Transverse colon (tissue), 4 donors: ENCODE data around the gene DCP2. TPM values are rescaled to one million over a fixed set of nuclear protein-coding genes. Genes with fewer than 3 reads are reported as not detected.

Experiments
- DNase-seq: peaks from one replicate; pipeline ENCODE4 v3.0.0-alpha.2; 2019
- H3K27ac ChIP-seq, 4 donors: fragments of 200-600 bp; sonication (generic); 2 replicates each; pipeline ENCODE4 v1.5.1; 2016 to 2018; ENCODE audit warnings: inconsistent platforms in 4 of 4
- H3K27me3 ChIP-seq: fragments of 200-600 bp; sonication (generic); 2 replicates; pipeline ENCODE4 v1.5.1; 2017; ENCODE audit warnings: inconsistent platforms
- H3K36me3 ChIP-seq, 4 donors: fragments of 200-600 bp; sonication (generic); 2 replicates each; pipeline ENCODE4 v1.5.1; 2017 to 2019; ENCODE audit warnings: inconsistent platforms in 4 of 4
- H3K4me1 ChIP-seq, 4 donors: fragments of 200-600 bp; sonication (generic); 2 replicates each; pipeline ENCODE4 v1.5.1; 2017 to 2020; ENCODE audit warnings: inconsistent platforms in 4 of 4
- H3K4me3 ChIP-seq, 4 donors: fragments of 200-600 bp; sonication (generic); 1 replicate in 1 of 4; 2 replicates in 3 of 4; pipeline versions ENCODE4 v1.5.1 to v1.6.1; 2017 to 2019; ENCODE audit warnings: inconsistent platforms in 4 of 4
- H3K9me3 ChIP-seq, 2 donors: fragments of 200-600 bp; sonication (generic); 2 replicates each; pipeline ENCODE4 v1.5.1; 2017 to 2019; ENCODE audit warnings: inconsistent platforms in 2 of 2
- CTCF ChIP-seq, 5 experiments: fragments of 200-600 bp in 3 of 5; fragments of 450-650 bp in 2 of 5; sonication (generic) in 3 of 5; IDR thresholded peaks; 1 replicate in 2 of 5; 2 replicates in 3 of 5; pipeline ENCODE4 v1.5.1; 2016 to 2017; ENCODE audit warnings: antibody characterized with exemption in 5 of 5, inconsistent platforms in 3 of 5, mild to moderate bottlenecking in 2 of 5, moderate library complexity in 1 of 5
- EP300 ChIP-seq: sonication (generic); formaldehyde crosslinking; IDR thresholded peaks from one replicate; pipeline ENCODE4 v1.6.1; 2017; ENCODE audit warnings: antibody characterized with exemption, low read depth
- POLR2A ChIP-seq: fragments of 450-650 bp; IDR thresholded peaks from one replicate; pipeline ENCODE4 v1.6.1; 2016; ENCODE audit warnings: antibody characterized with exemption, mild to moderate bottlenecking, moderate library complexity
- POLR2AphosphoS5 ChIP-seq, 3 donors: sonication (generic); formaldehyde crosslinking; IDR thresholded peaks; one replicate each; pipeline ENCODE4 v1.6.1; 2016; ENCODE audit warnings: antibody characterized with exemption in 3 of 3
- WGBS, 2 donors: methylation state at CpG; one replicate each; pipeline ENCODE4 v1.1.5; 2018; ENCODE audit warnings: low coverage in 1 of 2; 5-methylcytosine and 5-hydroxymethylcytosine counted together
- in situ Hi-C, 4 donors: fragments of 200-750 bp; cut with MboI; loops; one replicate each; pipeline versions ENCODE4 v1.15.0 to v1.15.1; 2017; ENCODE audit warnings: low sequenced_read_pairs in 3 of 4, low pct_ligation_motif_present in 1 of 4, low pct_unique_long_range_greater_than_20kb in 1 of 4
- intact Hi-C: fragments of 100-400 bp; cut with DNase I; formaldehyde crosslinking; loops from one replicate; pipeline ENCODE4 v1.15.1; 2023; ENCODE audit warnings: low total_unique reads
- total RNA-seq, 4 donors: library from RNA; depleted of rRNA; stranded (reverse); fragments of >200 nt; gene quantifications; one replicate each; pipeline ENCODE4 v1.1.0, GENCODE V29; 2016

DCP2 gene
- total RNA-seq, 4 donors from 2014 or later, result 11.6 to 27.8 (median 20.7) TPM

DNA sequence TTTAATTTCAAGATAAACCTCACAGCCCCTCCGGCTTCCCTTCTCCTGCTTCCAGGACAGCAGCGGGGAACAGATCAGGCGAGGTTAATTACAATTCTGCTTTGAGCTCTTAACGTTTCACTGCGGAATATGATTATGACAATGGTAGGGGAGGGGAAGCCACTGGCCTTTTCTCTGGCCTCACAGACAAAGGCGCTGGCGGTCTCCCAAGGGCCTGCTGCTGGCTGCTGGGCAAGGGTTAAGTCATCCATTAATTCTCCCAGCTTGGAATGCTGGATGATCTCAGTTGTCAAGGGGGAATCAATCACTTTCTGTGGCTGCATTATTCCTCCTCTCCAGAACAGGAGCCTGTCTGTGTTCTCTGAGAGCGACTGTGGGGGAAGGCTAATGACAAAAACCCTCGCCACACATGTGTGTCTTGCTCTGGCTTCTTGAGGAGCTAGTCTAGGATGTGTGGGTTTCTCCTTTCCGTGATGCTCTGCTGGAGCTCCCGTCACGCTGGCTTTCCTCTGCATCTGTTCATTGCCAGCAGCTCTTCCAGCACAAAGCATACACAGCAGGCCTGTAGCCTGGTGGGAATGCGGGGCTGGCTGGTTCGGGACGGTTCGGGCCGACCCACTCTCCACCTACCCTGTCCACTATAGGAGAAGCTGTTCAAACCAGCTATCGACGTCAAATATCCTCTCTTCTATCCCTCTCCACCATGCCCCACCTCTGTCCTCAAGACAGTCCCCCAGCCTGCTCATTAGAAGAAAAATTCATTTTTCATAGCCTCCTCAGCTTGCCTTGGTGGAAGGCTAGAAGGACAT, 82.8 kb downstream of the DCP2 start:
- no peak for TF ChIP-seq POLR2AphosphoS5 (IDR thresholded peaks at IDR 0.05)
- TF ChIP-seq EP300, result no peak
- no peak for TF ChIP-seq POLR2A
- TF ChIP-seq CTCF (IDR thresholded peaks at IDR 0.05), result no peak
- no peak overlapping the region for H3K4me3 ChIP-seq
- WGBS, 2 donors, result 61 to 75% methylated on average over 4 to 19 of the region's 19 CpGs
- no peak overlapping the region for H3K27ac ChIP-seq
- H3K36me3 ChIP-seq, result no peaks in the 10 kb centered on the region
- no peaks in the 10 kb centered on the region for H3K27me3 ChIP-seq
- DNase-seq, result no peak
- intact Hi-C loops, result no loop called here
- H3K4me1 ChIP-seq, result no peaks in the 10 kb centered on the region
- H3K9me3 ChIP-seq, result no peaks in the 10 kb centered on the region
- in situ Hi-C loops, result no loop called here

DNA sequence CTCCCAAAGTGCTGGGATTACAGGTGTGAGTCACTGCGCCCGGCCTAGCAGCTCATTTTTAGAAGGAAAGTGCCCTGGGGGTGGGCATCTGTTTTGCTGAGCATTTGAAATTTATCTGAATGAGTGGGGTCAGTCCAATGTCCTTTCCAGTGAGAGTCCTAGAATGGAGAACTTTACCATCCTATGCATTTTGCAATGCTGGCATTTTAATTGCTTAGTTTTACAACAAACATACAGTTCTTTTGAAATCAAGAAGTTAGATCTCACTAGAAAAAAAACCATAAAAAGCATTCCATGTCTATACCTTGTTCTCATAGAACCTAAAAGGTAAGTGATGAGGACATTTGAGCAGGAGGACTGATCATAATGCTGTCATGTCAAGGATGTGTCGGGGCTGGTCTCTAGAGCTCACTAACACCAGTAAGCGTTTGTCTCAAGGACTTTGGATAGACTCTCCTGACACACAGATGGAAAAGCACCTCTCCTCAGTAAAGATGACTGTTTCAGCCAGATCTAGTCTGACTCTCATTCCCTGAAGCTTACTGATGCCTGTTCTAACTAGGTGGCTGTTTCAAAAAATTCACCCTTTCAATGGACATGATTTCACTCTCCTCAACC, 83.9 kb downstream of the DCP2 start:
- in situ Hi-C loops, result no loop called here
- no peak overlapping the region for H3K27ac ChIP-seq
- 96% methylated on average over 4 of the region's 4 CpGs; no CpG with 5 or more reads in 1 of the 2 donors for WGBS, 2 donors
- no peaks in the 10 kb centered on the region for H3K27me3 ChIP-seq
- no peak overlapping the region for H3K4me3 ChIP-seq
- DNase-seq, result no peak
- no peaks in the 10 kb centered on the region for H3K4me1 ChIP-seq
- intact Hi-C loops, result no loop called here
- TF ChIP-seq EP300 (no peak), CTCF (IDR thresholded peaks at IDR 0.05) (no peak), POLR2AphosphoS5 (IDR thresholded peaks at IDR 0.05) (no peak), POLR2A (no peak)
- no peaks in the 10 kb centered on the region for H3K9me3 ChIP-seq
- no peaks in the 10 kb centered on the region for H3K36me3 ChIP-seq

DNA sequence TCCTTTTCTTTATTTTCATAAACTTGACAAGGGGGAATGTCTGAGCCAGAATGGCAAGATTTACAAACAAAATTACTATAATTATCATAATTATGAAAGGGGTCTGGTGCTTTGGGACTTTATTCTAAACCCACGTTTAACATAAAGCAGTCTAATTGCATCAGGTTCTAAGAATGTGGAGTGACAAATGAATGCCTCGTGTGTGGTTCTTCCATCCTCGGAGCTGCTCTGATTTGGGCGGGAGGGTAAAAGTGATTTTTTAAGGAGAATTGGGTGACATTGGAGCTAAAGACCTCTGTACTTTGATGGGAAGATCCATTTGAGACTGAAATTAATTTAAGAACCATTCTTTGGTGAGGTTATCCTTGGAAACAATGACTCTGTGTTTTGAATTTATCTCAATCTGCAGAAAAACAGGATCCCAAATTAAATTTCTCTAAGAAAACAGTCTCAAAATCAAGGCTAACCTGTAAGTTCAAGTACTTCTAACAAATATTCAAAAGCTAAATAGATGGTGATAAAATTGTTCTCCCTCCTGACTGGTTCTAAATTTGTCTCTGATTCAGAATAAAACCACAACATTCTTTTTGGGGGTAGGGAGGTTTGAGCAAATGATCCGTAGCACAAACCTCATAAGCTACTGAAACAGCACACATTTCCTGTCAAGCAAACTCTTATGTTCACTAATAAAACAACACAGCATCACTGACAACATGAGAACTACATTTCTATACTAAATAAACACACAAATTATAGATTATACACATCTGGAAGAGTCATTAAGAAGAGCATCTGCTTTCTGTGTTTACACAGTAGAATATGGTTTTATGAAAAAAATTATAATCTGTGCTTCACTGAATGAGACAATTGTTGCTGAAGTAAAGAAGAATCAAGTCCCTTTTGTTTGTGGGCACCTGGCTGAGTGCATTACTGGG, 85.5 kb downstream of the DCP2 start:
- 59 to 60% methylated on average over 3 to 5 of the region's 5 CpGs for WGBS, 2 donors
- in situ Hi-C loops (no loop called here), intact Hi-C loops (no loop called here)

More for the DNA sequence above, 85.5 kb downstream of the DCP2 start:
- no peaks in the 10 kb centered on the region for H3K9me3 ChIP-seq
- H3K4me1 ChIP-seq, result no peaks in the 10 kb centered on the region
- no peaks in the 10 kb centered on the region for H3K27me3 ChIP-seq
- TF ChIP-seq POLR2A (no peak), CTCF (IDR thresholded peaks at IDR 0.05) (no peak), EP300 (no peak), POLR2AphosphoS5 (IDR thresholded peaks at IDR 0.05) (no peak)
- no peak for DNase-seq
- H3K36me3 ChIP-seq, result no peaks in the 10 kb centered on the region
- no peak overlapping the region for H3K4me3 ChIP-seq
- H3K27ac ChIP-seq, result no peak overlapping the region
